ENCODE measurements around the gene FAM171A1.

DNA sequence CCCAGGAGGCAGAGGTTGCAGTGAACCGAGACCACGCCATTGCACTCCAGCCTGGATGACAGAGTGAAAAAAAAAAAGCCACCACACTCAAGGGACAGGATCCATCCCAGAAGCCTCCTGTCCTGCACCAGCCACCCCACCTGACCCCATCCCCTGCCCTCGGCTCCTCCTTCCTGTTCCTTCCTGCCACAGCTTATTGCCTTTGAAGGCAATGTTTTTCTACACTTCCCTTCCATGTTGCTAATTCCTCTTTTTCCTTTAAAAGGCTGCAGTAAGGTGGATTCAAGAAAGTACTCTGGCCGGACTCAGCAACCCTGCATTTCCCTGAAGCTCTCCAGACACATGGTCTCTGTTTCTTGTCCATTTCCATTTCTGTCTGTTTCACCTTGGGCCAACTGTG, 80.9 kb downstream of the FAM171A1 start:
- TF ChIP-seq CTCF (IDR thresholded peaks at IDR 0.05) (no peak), POLR2AphosphoS5 (IDR thresholded peaks at IDR 0.05) (no peak)
